Smooth muscle cell (in vitro differentiated cells): ENCODE measurements around the gene SYTL2. TPM values are rescaled to one million over a fixed set of nuclear protein-coding genes. Genes with fewer than 3 reads are reported as not detected.

Source experiments
- DNase-seq: peaks from one replicate; lab custom pipeline; 2025; ENCODE audit not compliant: unreplicated experiment; lab: John Stamatoyannopoulos, UW
- H2AFZ ChIP-seq: fragments of 200-600 bp; sonication (generic); 2 replicates; pipeline ENCODE4 v1.6.0; 2016; ENCODE audit warnings: antibody characterized with exemption, low read depth, mild to moderate bottlenecking
- H3F3A ChIP-seq: fragments of 200-600 bp; sonication (generic); 2 replicates; pipeline ENCODE4 v1.6.0; 2017; ENCODE audit warnings: antibody characterized with exemption, low read depth
- H3K27ac ChIP-seq: fragments of 200-600 bp; sonication (generic); 2 replicates; pipeline ENCODE4 v1.5.1; 2016; ENCODE audit warnings: low read depth, mild to moderate bottlenecking
- H3K27me3 ChIP-seq: fragments of 200-600 bp; sonication (generic); 2 replicates; pipeline ENCODE4 v1.6.1; 2016; ENCODE audit warnings: low read depth, mild to moderate bottlenecking
- H3K36me3 ChIP-seq: fragments of 200-600 bp; sonication (generic); 2 replicates; pipeline ENCODE4 v1.5.1; 2016; ENCODE audit warnings: low read depth
- H3K4me1 ChIP-seq: fragments of 200-600 bp; sonication (generic); 2 replicates; pipeline ENCODE4 v1.5.1; 2016; ENCODE audit warnings: low read depth
- H3K4me2 ChIP-seq: fragments of 200-600 bp; sonication (generic); 2 replicates; pipeline ENCODE4 v1.6.0; 2016; ENCODE audit warnings: mild to moderate bottlenecking
- H3K4me3 ChIP-seq: fragments of 200-600 bp; sonication (generic); 2 replicates; pipeline ENCODE4 v1.5.1; 2016; ENCODE audit warnings: mild to moderate bottlenecking
- H3K79me2 ChIP-seq: fragments of 200-600 bp; sonication (generic); 2 replicates; pipeline ENCODE4 v1.6.0; 2016; ENCODE audit warnings: low read depth, mild to moderate bottlenecking
- H3K9ac ChIP-seq: fragments of 200-600 bp; sonication (generic); 2 replicates; pipeline ENCODE4 v1.6.0; 2016; ENCODE audit warnings: low read depth
- H3K9me3 ChIP-seq: fragments of 200-600 bp; sonication (generic); replicated peaks from 2 replicates; pipeline ENCODE4 v1.5.1; 2016; ENCODE audit warnings: low read depth
- H4K20me1 ChIP-seq: fragments of 200-600 bp; sonication (generic); 2 replicates; pipeline ENCODE4 v1.6.0; 2016; ENCODE audit warnings: low read depth
- CTCF ChIP-seq: fragments of 200-600 bp; sonication (generic); IDR thresholded peaks from 2 replicates; pipeline ENCODE4 v1.5.1; 2017; ENCODE audit warnings: borderline replicate concordance, mild to moderate bottlenecking, antibody characterized with exemption; ENCODE audit not compliant: insufficient read depth, poor library complexity, severe bottlenecking
- WGBS: methylation state at CpG from one replicate; pipeline ENCODE4 v1.1.7; 2016; ENCODE audit warnings: low lambda C conversion rate; 5-methylcytosine and 5-hydroxymethylcytosine counted together
- polyA plus RNA-seq: library from polyadenylated mRNA; unstranded; fragments of >200 nt; fragmentation: Nextera tagmentation; extraction: Ambion mirVana; gene quantifications from 2 replicates; pipeline ENCODE4 v1.2.1, GENCODE V29; 2016
- total RNA-seq: library from RNA; depleted of rRNA; stranded (reverse); fragments of >200 nt; gene quantifications from 2 replicates; pipeline ENCODE4 v1.2.3, GENCODE V29; 2014

The SYTL2 gene
- total and polyA plus RNA-seq, 2 experiments from 2014 or later: 10.4 to 50.7 TPM

GRCh38 chr11:85752201-85752889 is 58.6 kb downstream of the SYTL2 start:
- WGBS: 91% methylated on average over 4 of the region's 4 CpGs
- H3K4me1 ChIP-seq: peaks cover 12% of the 10 kb centered on the region

GRCh38 chr11:85751724-85752123 is 59.2 kb downstream of the SYTL2 start:
- DNase-seq: no peak
- H3K9me3 ChIP-seq: no peaks in the 10 kb centered on the region
- no peaks in the 10 kb centered on the region for H3K79me2 ChIP-seq
- no peak overlapping the region for H3K9ac ChIP-seq
- no peak overlapping the region for H3K4me3 ChIP-seq
- peak overlapping the region; percentile 41 for H3K4me2 ChIP-seq
- no peaks in the 10 kb centered on the region for H3K36me3 ChIP-seq
- H3F3A ChIP-seq: no peaks in the 10 kb centered on the region
- no peak for TF ChIP-seq CTCF
- no peaks in the 10 kb centered on the region for H3K27me3 ChIP-seq
- H3K4me1 ChIP-seq: peaks cover 12% of the 10 kb centered on the region
- H4K20me1 ChIP-seq: no peaks in the 10 kb centered on the region
- H2AFZ ChIP-seq: no peak overlapping the region
- H3K27ac ChIP-seq: peak overlapping the region; percentile 48

More at GRCh38 chr11:85752201-85752889, 58.6 kb downstream of the SYTL2 start:
- no peak overlapping the region for H3K4me3 ChIP-seq
- H3K36me3 ChIP-seq: no peaks in the 10 kb centered on the region
- H2AFZ ChIP-seq: no peak overlapping the region
- no peak overlapping the region for H3K9ac ChIP-seq
- no peaks in the 10 kb centered on the region for H3F3A ChIP-seq
- H3K79me2 ChIP-seq: no peaks in the 10 kb centered on the region
- no peaks in the 10 kb centered on the region for H3K27me3 ChIP-seq
- no peaks in the 10 kb centered on the region for H3K9me3 ChIP-seq
- H3K27ac ChIP-seq: peak overlapping the region; percentile 48
- peak overlapping the region; percentile 41 for H3K4me2 ChIP-seq
- H4K20me1 ChIP-seq: no peaks in the 10 kb centered on the region
- no peak for DNase-seq
- no peak for TF ChIP-seq CTCF

- no peak for DNase-seq
- H3K36me3 ChIP-seq: no peaks in the 10 kb centered on the region
- H3K9me3 ChIP-seq: no peaks in the 10 kb centered on the region
- H2AFZ ChIP-seq: no peak overlapping the region
- no peak overlapping the region for H3K9ac ChIP-seq
- no peak for TF ChIP-seq CTCF
- no peak overlapping the region for H3K4me3 ChIP-seq
- WGBS: 87% methylated on average over 3 of the region's 3 CpGs
- H3K4me1 ChIP-seq: peaks cover 12% of the 10 kb centered on the region
- H4K20me1 ChIP-seq: no peaks in the 10 kb centered on the region
- no peak overlapping the region for H3K27ac ChIP-seq
- H3K4me2 ChIP-seq: no peak overlapping the region
- H3F3A ChIP-seq: no peaks in the 10 kb centered on the region
- H3K79me2 ChIP-seq: no peaks in the 10 kb centered on the region
- H3K27me3 ChIP-seq: no peaks in the 10 kb centered on the region
These were observed 60.3 kb downstream of the SYTL2 start for GRCh38 chr11:85750646-85751045.

- H3K27ac ChIP-seq: no peak overlapping the region
- no peak for DNase-seq
- H2AFZ ChIP-seq: no peak overlapping the region
- H3K36me3 ChIP-seq: no peaks in the 10 kb centered on the region
- peaks cover 12% of the 10 kb centered on the region for H3K4me1 ChIP-seq
- no peaks in the 10 kb centered on the region for H3F3A ChIP-seq
- no peak overlapping the region for H3K4me3 ChIP-seq
- no peaks in the 10 kb centered on the region for H3K9me3 ChIP-seq
- no peak for TF ChIP-seq CTCF
- H4K20me1 ChIP-seq: no peaks in the 10 kb centered on the region
- H3K9ac ChIP-seq: no peak overlapping the region
- H3K27me3 ChIP-seq: no peaks in the 10 kb centered on the region
- H3K4me2 ChIP-seq: no peak overlapping the region
- WGBS: 95% methylated on average over 2 of the region's 2 CpGs
- no peaks in the 10 kb centered on the region for H3K79me2 ChIP-seq
These were observed 61.1 kb downstream of the SYTL2 start for GRCh38 chr11:85749884-85750283.
